SKM-1 treated with dmso at 0.1 percent for 144 hours (cell line): Measurements from ENCODE around the gene LARGE2.

Source experiments
- DNase-seq: peaks from one replicate; lab custom pipeline; 2025; ENCODE audit not compliant: unreplicated experiment; lab: John Stamatoyannopoulos, UW

LARGE2 gene

GRCh38 chr11:45922425-45923082 is at the start of gene LARGE2:
LARGE2 (plus strand) TSS chr11:45922656; CDS start chr11:45922883, 227 bp downstream.
- DNase-seq: no peak

- DNase-seq: no peak
These were observed 46.1 kb upstream of the LARGE2 start for GRCh38 chr11:45876401-45876800.

- DNase-seq: no peak
These were observed 45.2 kb upstream of the LARGE2 start for GRCh38 chr11:45877221-45877620.

GRCh38 chr11:45877845-45878244 is 44.6 kb upstream of the LARGE2 start:
- no peak for DNase-seq

- no peak for DNase-seq
These were observed 42.4 kb upstream of the LARGE2 start for GRCh38 chr11:45879803-45880686.

- no peak for DNase-seq
These were observed 41.5 kb upstream of the LARGE2 start for GRCh38 chr11:45880772-45881570.

- DNase-seq: no peak
These were observed 40.6 kb upstream of the LARGE2 start for GRCh38 chr11:45881708-45882368.

GRCh38 chr11:45884596-45885185 is 37.8 kb upstream of the LARGE2 start:
- DNase-seq: no peak

GRCh38 chr11:45885274-45885920 is 37.1 kb upstream of the LARGE2 start, which contains the start of gene MAPK8IP1:
MAPK8IP1 (plus strand) TSS chr11:45885651; CDS start chr11:45885821, 170 bp downstream.
- DNase-seq: no peak

GRCh38 chr11:45885921-45886721 is 36.3 kb upstream of the LARGE2 start:
- DNase-seq: no peak

GRCh38 chr11:45886816-45887520 is 35.5 kb upstream of the LARGE2 start:
- DNase-seq: no peak

- DNase-seq: no peak
These were observed 34.9 kb upstream of the LARGE2 start for GRCh38 chr11:45887587-45887986.

- DNase-seq: no peak
These were observed 32.9 kb upstream of the LARGE2 start for GRCh38 chr11:45889555-45889954.

GRCh38 chr11:45889966-45890365 is 32.5 kb upstream of the LARGE2 start:
- DNase-seq: no peak

GRCh38 chr11:45890886-45891550 is 31.4 kb upstream of the LARGE2 start:
- DNase-seq: no peak

GRCh38 chr11:45892856-45893255 is 29.6 kb upstream of the LARGE2 start:
- DNase-seq: no peak

GRCh38 chr11:45894555-45895247 is 27.8 kb upstream of the LARGE2 start:
- DNase-seq: no peak
